A549 treated with DMSO at 1 μM for 4 hours (cell line): Measurements from ENCODE around the gene ZNF738. TPM values are rescaled to one million over a fixed set of nuclear protein-coding genes. Genes with fewer than 3 reads are reported as not detected.

Experiments used
- total RNA-seq: library from RNA; stranded (reverse); fragments of 200-300 nt; extraction: Qiagen RNA extraction; gene quantifications from 5 replicates; pipeline ENCODE4 v1.2.3, GENCODE V29; 2022; ENCODE audit warnings: low read depth

Gene ZNF738
- total RNA-seq, result 0.60 to 1.0 TPM (median 0.88 TPM) in 5 replicates

DNA sequence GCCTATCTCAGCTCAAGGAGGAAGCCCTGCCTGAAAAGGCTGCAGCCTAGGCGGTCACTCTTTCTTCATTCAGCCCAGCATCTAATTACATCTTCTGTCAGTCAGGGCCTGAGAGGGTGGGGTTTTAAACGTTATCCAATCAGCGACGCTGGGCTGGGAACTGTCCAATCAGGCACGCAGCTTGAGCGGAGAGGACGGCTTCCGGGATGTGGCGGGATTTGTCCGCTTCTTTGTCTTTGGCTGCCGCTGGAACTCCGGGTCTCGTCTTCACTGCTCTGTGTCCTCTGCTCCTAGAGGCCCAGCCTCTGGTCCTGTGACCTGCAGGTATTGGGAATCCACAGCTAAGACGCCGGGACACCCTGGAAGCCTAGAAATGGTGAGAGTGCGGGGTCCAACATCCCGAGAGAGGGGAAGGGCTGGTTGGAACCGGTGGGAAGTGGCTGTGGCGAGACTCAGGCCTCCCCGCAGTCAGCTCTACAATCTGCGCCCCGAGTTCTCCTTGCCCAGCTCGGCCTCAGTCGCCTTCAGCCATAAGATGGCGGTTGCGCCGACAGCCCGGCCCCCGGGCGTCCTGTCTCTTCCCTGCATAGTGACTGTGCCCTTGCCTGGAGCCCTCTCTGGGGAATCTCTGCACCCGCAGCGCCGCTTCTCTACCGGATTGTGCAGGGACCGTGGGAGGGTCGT, at the start of gene ZNF738:
TSS of gene ZNF738 (plus strand) at position 233 of the 684 bp plus-strand sequence. CDS start at position 374, 141 bp downstream.

DNA sequence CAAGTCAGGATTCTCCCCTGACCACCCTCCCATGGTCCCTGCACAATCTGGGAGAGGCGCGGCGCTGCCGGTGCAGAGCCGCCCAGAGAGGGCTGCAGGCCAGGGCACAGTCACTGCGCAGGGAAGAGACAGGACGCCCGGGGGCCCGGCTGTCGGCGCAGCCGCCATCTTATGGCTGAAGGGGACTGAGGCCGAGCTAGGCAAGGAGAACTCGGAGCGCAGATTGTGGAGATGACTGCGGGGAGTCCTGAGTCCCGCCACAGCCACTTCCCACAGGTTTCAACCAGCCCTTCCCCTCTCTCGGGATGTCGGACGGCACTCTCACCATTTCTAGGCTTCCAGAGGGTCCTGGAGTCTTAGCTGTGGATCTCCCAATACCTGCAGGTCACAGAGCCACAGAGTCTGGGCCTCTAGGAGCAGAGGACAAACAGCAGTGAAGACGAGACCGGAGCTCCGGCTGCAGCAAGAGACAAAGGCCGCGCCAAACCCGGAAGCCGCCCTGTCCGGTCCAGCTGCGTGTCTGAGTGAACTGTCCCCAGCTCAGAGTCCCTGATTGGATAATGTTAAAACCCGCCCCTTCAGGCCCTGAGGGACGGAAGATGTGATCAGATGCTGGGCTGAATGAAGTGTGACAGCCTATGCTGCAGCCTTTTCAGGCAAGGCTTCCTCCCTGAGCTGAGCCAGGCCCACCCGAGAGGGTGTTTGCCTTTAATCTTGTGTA, 29.8 kb upstream of the ZNF738 start, which contains the start of gene ZNF708:
TSS of gene ZNF708 (minus strand) at position 526 of the 721 bp plus-strand sequence. CDS start at position 328, 198 bp downstream.

GRCh38 chr19:21396893-21397572, 38.2 kb downstream of the ZNF738 start, which contains the start of gene ZNF493:
Gene ZNF493, plus strand, starts transcription at chr19:21397133. Its CDS starts 105 bp downstream, at chr19:21397238.

Other genes with a start within 250 kb of the ZNF738 start
- gene ZNF431, start 217.0 kb upstream of the ZNF738 start, total RNA-seq, result 2.5 to 6.2 TPM (median 3.0 TPM) in 5 replicates
- gene ZNF708, start 29.6 kb upstream of the ZNF738 start, total RNA-seq, result 0.75 to 1.3 TPM (median 1.2 TPM) in 5 replicates
- gene ZNF493, start 38.1 kb downstream of the ZNF738 start, total RNA-seq, result 0.05 to 0.11 TPM (median 0.08 TPM) in 5 replicates
- not detected in 5 replicates for gene ZNF429, start 146.6 kb downstream of the ZNF738 start, total RNA-seq